NB4 (cell line): Measurements from ENCODE around the gene RNASE7.

Experiments
- POLR2A ChIP-seq: IDR thresholded peaks from 2 replicates; pipeline ENCODE4 v1.6.1; 2011; ENCODE audit warnings: mild to moderate bottlenecking; ENCODE audit not compliant: insufficient read length; ENCODE audit errors: extremely low read depth
- TF ChIP-seq, protein P1 (sequence below): IDR thresholded peaks from one replicate; pipeline ENCODE4 v1.5.1; 2012; ENCODE audit warnings: low read depth, low read length

- TF ChIP-seq, protein P1, sequence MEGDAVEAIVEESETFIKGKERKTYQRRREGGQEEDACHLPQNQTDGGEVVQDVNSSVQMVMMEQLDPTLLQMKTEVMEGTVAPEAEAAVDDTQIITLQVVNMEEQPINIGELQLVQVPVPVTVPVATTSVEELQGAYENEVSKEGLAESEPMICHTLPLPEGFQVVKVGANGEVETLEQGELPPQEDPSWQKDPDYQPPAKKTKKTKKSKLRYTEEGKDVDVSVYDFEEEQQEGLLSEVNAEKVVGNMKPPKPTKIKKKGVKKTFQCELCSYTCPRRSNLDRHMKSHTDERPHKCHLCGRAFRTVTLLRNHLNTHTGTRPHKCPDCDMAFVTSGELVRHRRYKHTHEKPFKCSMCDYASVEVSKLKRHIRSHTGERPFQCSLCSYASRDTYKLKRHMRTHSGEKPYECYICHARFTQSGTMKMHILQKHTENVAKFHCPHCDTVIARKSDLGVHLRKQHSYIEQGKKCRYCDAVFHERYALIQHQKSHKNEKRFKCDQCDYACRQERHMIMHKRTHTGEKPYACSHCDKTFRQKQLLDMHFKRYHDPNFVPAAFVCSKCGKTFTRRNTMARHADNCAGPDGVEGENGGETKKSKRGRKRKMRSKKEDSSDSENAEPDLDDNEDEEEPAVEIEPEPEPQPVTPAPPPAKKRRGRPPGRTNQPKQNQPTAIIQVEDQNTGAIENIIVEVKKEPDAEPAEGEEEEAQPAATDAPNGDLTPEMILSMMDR = no peak
- no peak for TF ChIP-seq POLR2A
These were observed 11.6 kb upstream of the RNASE7 start for GRCh38 chr14:21030531-21030930.
